IMR-90 (cell line): ENCODE data around the gene B4GALT7. TPM values are rescaled to one million over a fixed set of nuclear protein-coding genes. Genes with fewer than 3 reads are reported as not detected.
A peak's percentile ranks its signal among the peaks of the same experiment; 100 is the strongest.

Source experiments
- ATAC-seq: fragments of 200-7000 bp; cut with Tn5 transposase; 2 replicates; pipeline ENCODE4 v1.9.1; 2020; ENCODE audit warnings: low read depth, mild to moderate bottlenecking, moderate library complexity
- BruUV-seq: library from RNA; stranded (reverse); fragments of 400-500 nt; replicated peaks from 2 replicates; lab custom pipeline; 2021; lab: Mats Ljungman, UMichigan
- CTCF ChIA-PET: fragments of 300-600 bp; formaldehyde crosslinking; extraction: SDS; loops from one replicate; lab custom pipeline; 2021; ENCODE audit warnings: antibody characterized with exemption; lab: Yijun Ruan, JAX
- POLR2A ChIA-PET: fragments of 300-600 bp; sonication (Branson Sonifier 250); formaldehyde crosslinking; loops from one replicate; lab custom pipeline; 2022; ENCODE audit warnings: antibody characterized with exemption; ENCODE audit not compliant: unreplicated experiment; lab: Charles Lee
- DNase-seq: peaks from one replicate; pipeline ENCODE4 v3.0.0; 2013
- H2AFZ ChIP-seq: replicated peaks from 2 replicates; pipeline ENCODE3; 2013; ENCODE audit warnings: low read length, mild to moderate bottlenecking; ENCODE audit not compliant: poor library complexity
- H2AK5ac ChIP-seq: 2 replicates; pipeline ENCODE4 v1.6.1; 2013; ENCODE audit warnings: low read depth, low read length, inconsistent platforms
- H2AK9ac ChIP-seq: replicated peaks from 2 replicates; pipeline ENCODE3; 2013; ENCODE audit warnings: mild to moderate bottlenecking, low read depth, low read length, moderate library complexity; ENCODE audit not compliant: poor library complexity
- H2BK120ac ChIP-seq: 2 replicates; pipeline ENCODE4 v1.6.1; 2013; ENCODE audit warnings: low read depth, low read length, inconsistent platforms
- H2BK15ac ChIP-seq: 3 replicates; pipeline ENCODE4 v1.6.1; 2013; ENCODE audit warnings: low read depth, low read length, inconsistent platforms
- H2BK20ac ChIP-seq: 2 replicates; pipeline ENCODE4 v1.6.1; 2013; ENCODE audit warnings: low read depth, mild to moderate bottlenecking, inconsistent platforms, low read length, moderate library complexity
- H2BK5ac ChIP-seq: 2 replicates; pipeline ENCODE4 v1.6.1; 2013; ENCODE audit warnings: mild to moderate bottlenecking, low read depth, low read length, inconsistent platforms; ENCODE audit not compliant: poor library complexity, severe bottlenecking
- H3K14ac ChIP-seq: replicated peaks from 2 replicates; pipeline ENCODE4 v1.6.1; 2013; ENCODE audit warnings: low read depth, low read length, inconsistent platforms
- H3K18ac ChIP-seq: 2 replicates; pipeline ENCODE4 v1.6.1; 2013; ENCODE audit warnings: low read depth, low read length, control low read depth
- H3K23ac ChIP-seq: 2 replicates; pipeline ENCODE4 v1.6.1; 2013; ENCODE audit warnings: low read depth, low read length, inconsistent platforms
- H3K27ac ChIP-seq: 2 replicates; pipeline ENCODE4 v1.5.1; 2013; ENCODE audit warnings: mild to moderate bottlenecking, control low read depth, low read length; ENCODE audit not compliant: insufficient read depth
- H3K27me3 ChIP-seq: 2 replicates; pipeline ENCODE4 v1.6.1; 2013; ENCODE audit warnings: low read length; ENCODE audit not compliant: control insufficient read depth, insufficient read depth
- H3K36me3 ChIP-seq: 2 replicates; pipeline ENCODE4 v1.6.1; 2013; ENCODE audit warnings: low read length, mixed read lengths; ENCODE audit not compliant: control insufficient read depth, insufficient read depth
- H3K4ac ChIP-seq: 2 replicates; pipeline ENCODE4 v1.6.1; 2013; ENCODE audit warnings: low read depth, low read length, inconsistent platforms
- H3K4me1 ChIP-seq: 2 replicates; pipeline ENCODE4 v1.6.1; 2013; ENCODE audit warnings: low read length, mixed read lengths; ENCODE audit not compliant: control insufficient read depth, insufficient read depth
- H3K4me2 ChIP-seq: 2 replicates; pipeline ENCODE4 v1.6.1; 2013; ENCODE audit warnings: low read depth, mild to moderate bottlenecking, control low read depth, low read length, moderate library complexity
- H3K4me3 ChIP-seq: 2 replicates; pipeline ENCODE4 v1.5.1; 2013; ENCODE audit warnings: low read depth, mild to moderate bottlenecking, control low read depth, low read length, moderate library complexity; ENCODE audit not compliant: insufficient read depth
- H3K56ac ChIP-seq: 2 replicates; pipeline ENCODE4 v1.6.1; 2013; ENCODE audit warnings: low read length, inconsistent platforms; ENCODE audit not compliant: insufficient read depth; ENCODE audit errors: extremely low read depth
- H3K79me1 ChIP-seq, 2 experiments: 2 replicates each; pipeline ENCODE4 v1.6.1; 2013; ENCODE audit warnings: low read length in 2 of 2, inconsistent platforms in 1 of 2, low read depth in 1 of 2
- H3K9ac ChIP-seq: 2 replicates; pipeline ENCODE4 v1.6.1; 2013; ENCODE audit warnings: low read depth, low read length, control low read depth
- H3K9me1 ChIP-seq: 2 replicates; pipeline ENCODE4 v1.6.1; 2013; ENCODE audit warnings: low read length, inconsistent platforms; ENCODE audit not compliant: insufficient read depth
- H3K9me3 ChIP-seq: 2 replicates; pipeline ENCODE4 v1.6.1; 2013; ENCODE audit warnings: low read length; ENCODE audit not compliant: control insufficient read depth, insufficient read depth
- H4K20me1 ChIP-seq: 2 replicates; pipeline ENCODE4 v1.6.1; 2013; ENCODE audit warnings: low read length, inconsistent platforms; ENCODE audit not compliant: insufficient read depth
- H4K5ac ChIP-seq: 2 replicates; pipeline ENCODE4 v1.6.1; 2013; ENCODE audit warnings: mild to moderate bottlenecking, low read depth, low read length, control low read depth
- H4K8ac ChIP-seq, 2 experiments: 2 replicates each; pipeline ENCODE4 v1.6.1; 2013; ENCODE audit warnings: low read depth in 2 of 2, low read length in 2 of 2, control low read depth in 1 of 2, inconsistent platforms in 1 of 2
- H4K91ac ChIP-seq: 2 replicates; pipeline ENCODE4 v1.6.1; 2013; ENCODE audit warnings: low read depth, low read length, inconsistent platforms; ENCODE audit not compliant: insufficient read depth
- FOS ChIP-seq: fragments of 150-350 bp; IDR thresholded peaks from 2 replicates; pipeline ENCODE4 v1.6.1; 2016; ENCODE audit warnings: low read depth, low read length
- MXI1 ChIP-seq: IDR thresholded peaks from 2 replicates; pipeline ENCODE4 v1.6.1; 2012; ENCODE audit warnings: low read depth, mild to moderate bottlenecking, low read length, moderate library complexity, borderline replicate concordance
- NFE2L2 ChIP-seq: fragments of 150-350 bp; IDR thresholded peaks from 2 replicates; pipeline ENCODE4 v1.6.1; 2016; ENCODE audit warnings: low read depth, mild to moderate bottlenecking, low read length
- WGBS, 2 experiments: methylation state at CpG; one replicate each; pipeline versions ENCODE4 v1.1.5 to v1.1.7; 2013; ENCODE audit warnings: missing lambda C conversion rate in 2 of 2; ENCODE audit not compliant: insufficient read length in 1 of 2; ENCODE audit errors: extremely low coverage in 2 of 2; 5-methylcytosine and 5-hydroxymethylcytosine counted together
- dilution Hi-C: fragments of 300-500 bp; cut with HindIII; formaldehyde crosslinking; loops from one replicate; pipeline ENCODE4 v1.14.3; 2018; ENCODE audit warnings: low sequenced_read_pairs; ENCODE audit not compliant: unreplicated experiment
- in situ Hi-C: fragments of 300-500 bp; cut with MboI; formaldehyde crosslinking; loops from 3 replicates; pipeline ENCODE4 v1.14.3; 2019; ENCODE audit warnings: low sequenced_read_pairs, inconsistent platforms, mixed read lengths
- intact Hi-C: fragments of 100-400 bp; cut with micrococcal nuclease; formaldehyde crosslinking; loops from 2 replicates; pipeline ENCODE4 v1.10.0; 2022
- polyA plus RNA-seq, 3 experiments: library from polyadenylated mRNA; depleted of rRNA; stranded (reverse); fragments of >200 nt; gene quantifications; 2 replicates each; pipeline ENCODE4 v1.2.3, GENCODE V29; 2012; ENCODE audit warnings: low replicate concordance in 1 of 3
- total RNA-seq: library from RNA; depleted of rRNA; stranded (reverse); fragments of >200 nt; gene quantifications from 2 replicates; pipeline ENCODE4 v1.2.3, GENCODE V29; 2012
- TF ChIP-seq, protein P1 (sequence below): fragments of 150-350 bp; IDR thresholded peaks from 2 replicates; pipeline ENCODE4 v1.6.1; 2017; ENCODE audit warnings: mild to moderate bottlenecking, antibody characterized with exemption, low read length, low read depth

Gene B4GALT7
- total and polyA plus RNA-seq, 2 of the 4 experiments (the other 2 are of a cell fraction): 29.2 to 79.6 TPM

DNA sequence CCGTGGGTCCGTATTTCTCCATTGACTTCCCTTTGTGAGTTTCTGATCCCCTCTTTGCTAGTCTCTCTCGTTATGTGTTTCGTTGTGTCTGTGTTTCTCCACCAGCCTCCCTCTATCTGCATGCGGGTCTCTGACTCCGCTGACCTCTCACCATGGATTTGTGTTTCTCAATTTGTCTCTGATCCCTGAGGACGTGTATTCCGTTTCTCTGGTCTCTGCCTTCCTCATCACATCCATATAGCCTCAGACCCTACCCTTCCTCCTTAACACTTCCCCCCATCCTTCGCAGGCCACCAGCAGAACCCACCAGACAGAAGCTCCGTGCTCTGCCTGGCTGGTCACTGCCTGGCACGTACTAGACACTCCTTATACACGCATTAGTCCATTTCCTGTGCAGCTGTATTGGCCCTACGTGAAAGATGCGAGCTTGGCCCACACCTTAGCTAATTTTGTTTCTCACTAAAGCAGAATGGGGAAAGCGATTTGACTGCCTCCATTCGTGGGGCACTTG lies 631 bp downstream of the B4GALT7 start:
- TSS peak; percentile 56 for BruUV-seq
- no peaks in the 10 kb centered on the region for H3K27me3 ChIP-seq
- no peak overlapping the region; the same call in 1 of the 2 replicates for H2BK120ac ChIP-seq
- ATAC-seq: peak; percentile 7
- peak overlapping the region; percentile 73 for H2BK5ac ChIP-seq
- H4K8ac ChIP-seq: peak overlapping the region; percentile 53 to 77
- peak overlapping the region; percentile 71 for H3K27ac ChIP-seq
- peak overlapping the region; percentile 96 for H2AK9ac ChIP-seq
- H3K4ac ChIP-seq: peak overlapping the region; percentile 79
- H3K56ac ChIP-seq: peak overlapping the region; percentile 62; the same call in 1 of the 2 replicates
- H4K20me1 ChIP-seq: no peaks in the 10 kb centered on the region
- H3K9me1 ChIP-seq: 0 out of 2 replicates have a peak, but pooled peaks cover 3% of the 10 kb centered on the region
- intact Hi-C loops: loop anchor here (10.0 kb wide), 1 partner anchor 564 kb away; no protein-coding TSS in a partner anchor
- peak overlapping the region; percentile 77 for H3K23ac ChIP-seq
- H3K18ac ChIP-seq: peak overlapping the region; percentile 26; the same call in 1 of the 2 replicates
- H2BK20ac ChIP-seq: no peak overlapping the region
- H2AK5ac ChIP-seq: peak overlapping the region; percentile 85
- H3K14ac ChIP-seq: peak overlapping the region; percentile 96
- H2AFZ ChIP-seq: peak overlapping the region; percentile 92
- ChIA-PET POLR2A (interaction anchor here (0.5 to 0.8 kb wide), 2 partner anchors 55 to 74 kb away, joined by 3 to 4 read pairs; no protein-coding TSS in a partner anchor), CTCF (interaction anchor here (1.3 kb wide), 1 partner anchor 54 kb away, joined by 3 read pairs; no protein-coding TSS in a partner anchor)
- TF ChIP-seq MXI1: 0 out of 2 replicates have a peak, but pooled peaks have one; percentile 14
- TF ChIP-seq, protein P1, sequence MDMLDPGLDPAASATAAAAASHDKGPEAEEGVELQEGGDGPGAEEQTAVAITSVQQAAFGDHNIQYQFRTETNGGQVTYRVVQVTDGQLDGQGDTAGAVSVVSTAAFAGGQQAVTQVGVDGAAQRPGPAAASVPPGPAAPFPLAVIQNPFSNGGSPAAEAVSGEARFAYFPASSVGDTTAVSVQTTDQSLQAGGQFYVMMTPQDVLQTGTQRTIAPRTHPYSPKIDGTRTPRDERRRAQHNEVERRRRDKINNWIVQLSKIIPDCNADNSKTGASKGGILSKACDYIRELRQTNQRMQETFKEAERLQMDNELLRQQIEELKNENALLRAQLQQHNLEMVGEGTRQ: no peak
- no peak for TF ChIP-seq FOS
- TF ChIP-seq NFE2L2: no peak
- 4% methylated on average over 10 of the region's 16 CpGs; no CpG with 5 or more reads in 1 of the 2 experiments for WGBS, 2 experiments
- peak overlapping the region; percentile 92 for H3K9ac ChIP-seq
- peak; percentile 54 for DNase-seq
- H3K4me2 ChIP-seq: peak overlapping the region; percentile 97
- H4K91ac ChIP-seq: peak overlapping the region; percentile 63
- peaks cover 3% of the 10 kb centered on the region for H3K4me1 ChIP-seq
- dilution Hi-C loops: no loop called here
- H3K9me3 ChIP-seq: no peaks in the 10 kb centered on the region
- peak overlapping the region; percentile 88 for H3K4me3 ChIP-seq
- H2BK15ac ChIP-seq: peak overlapping the region; percentile 8; the same call in 1 of the 3 replicates
- peaks cover 17% of the 10 kb centered on the region for H3K36me3 ChIP-seq
- in situ Hi-C loops: loop anchor here (10.0 to 25.0 kb wide), 2 partner anchors 462 to 554 kb away; partner anchors contain the start of gene NHP2
- peaks cover 11 to 37% of the 10 kb centered on the region in 2 experiments for H3K79me1 ChIP-seq
- peak overlapping the region; percentile 44 for H4K5ac ChIP-seq
